ENCODE measurements around the gene PPP1R13B. TPM values are rescaled to one million over a fixed set of nuclear protein-coding genes. Genes with fewer than 3 reads are reported as not detected.
A peak's percentile ranks its signal among the peaks of the same experiment; 100 is the strongest.

Gene PPP1R13B
- total RNA-seq, 4 donors from 2014 or later = 12.7 to 25.0 (median 20.6) TPM

DNA sequence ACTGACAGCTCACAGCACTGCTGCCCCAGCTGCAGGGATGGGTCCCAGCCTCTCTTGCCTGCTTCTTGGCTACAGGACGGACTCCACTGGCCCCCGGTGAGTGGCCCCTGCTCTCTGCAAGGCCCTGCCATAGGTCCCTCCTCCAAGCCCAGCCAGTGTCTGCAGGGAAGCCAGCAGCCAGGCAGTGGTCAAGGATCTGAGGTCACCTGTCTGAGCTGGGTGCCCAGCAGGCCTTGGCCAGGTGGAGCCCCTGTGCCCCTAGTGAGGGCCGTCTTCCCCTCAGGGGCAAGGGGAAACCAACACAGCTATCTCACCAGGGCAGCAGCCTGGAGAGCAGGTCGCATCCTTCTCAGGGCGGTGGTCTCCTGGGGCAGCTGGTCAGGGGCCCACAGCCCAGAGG lies 145.3 kb downstream of the PPP1R13B start:
- peaks cover 23 to 99% (median 37%) of the 10 kb centered on the region in 3 donors for H3K36me3 ChIP-seq
- no peaks in the 10 kb centered on the region for H3K27me3 ChIP-seq
- no peak overlapping the region for H3K27ac ChIP-seq
- H3K4me1 ChIP-seq = peaks cover 23 to 94% (median 39%) of the 10 kb centered on the region in 3 donors
- TF ChIP-seq, protein P1, sequence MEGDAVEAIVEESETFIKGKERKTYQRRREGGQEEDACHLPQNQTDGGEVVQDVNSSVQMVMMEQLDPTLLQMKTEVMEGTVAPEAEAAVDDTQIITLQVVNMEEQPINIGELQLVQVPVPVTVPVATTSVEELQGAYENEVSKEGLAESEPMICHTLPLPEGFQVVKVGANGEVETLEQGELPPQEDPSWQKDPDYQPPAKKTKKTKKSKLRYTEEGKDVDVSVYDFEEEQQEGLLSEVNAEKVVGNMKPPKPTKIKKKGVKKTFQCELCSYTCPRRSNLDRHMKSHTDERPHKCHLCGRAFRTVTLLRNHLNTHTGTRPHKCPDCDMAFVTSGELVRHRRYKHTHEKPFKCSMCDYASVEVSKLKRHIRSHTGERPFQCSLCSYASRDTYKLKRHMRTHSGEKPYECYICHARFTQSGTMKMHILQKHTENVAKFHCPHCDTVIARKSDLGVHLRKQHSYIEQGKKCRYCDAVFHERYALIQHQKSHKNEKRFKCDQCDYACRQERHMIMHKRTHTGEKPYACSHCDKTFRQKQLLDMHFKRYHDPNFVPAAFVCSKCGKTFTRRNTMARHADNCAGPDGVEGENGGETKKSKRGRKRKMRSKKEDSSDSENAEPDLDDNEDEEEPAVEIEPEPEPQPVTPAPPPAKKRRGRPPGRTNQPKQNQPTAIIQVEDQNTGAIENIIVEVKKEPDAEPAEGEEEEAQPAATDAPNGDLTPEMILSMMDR (IDR thresholded peaks at IDR 0.05) = no peak
- no peak for TF ChIP-seq POLR2A (IDR thresholded peaks at IDR 0.05)
- no peaks in the 10 kb centered on the region for H3K9me3 ChIP-seq
- WGBS, 2 donors = 73 to 100% methylated on average over 1 to 3 of the region's 5 CpGs
- intact Hi-C loops (cut with DNase I) = no loop called here
- H3K4me3 ChIP-seq = no peak overlapping the region
- no peak for DNase-seq

DNA sequence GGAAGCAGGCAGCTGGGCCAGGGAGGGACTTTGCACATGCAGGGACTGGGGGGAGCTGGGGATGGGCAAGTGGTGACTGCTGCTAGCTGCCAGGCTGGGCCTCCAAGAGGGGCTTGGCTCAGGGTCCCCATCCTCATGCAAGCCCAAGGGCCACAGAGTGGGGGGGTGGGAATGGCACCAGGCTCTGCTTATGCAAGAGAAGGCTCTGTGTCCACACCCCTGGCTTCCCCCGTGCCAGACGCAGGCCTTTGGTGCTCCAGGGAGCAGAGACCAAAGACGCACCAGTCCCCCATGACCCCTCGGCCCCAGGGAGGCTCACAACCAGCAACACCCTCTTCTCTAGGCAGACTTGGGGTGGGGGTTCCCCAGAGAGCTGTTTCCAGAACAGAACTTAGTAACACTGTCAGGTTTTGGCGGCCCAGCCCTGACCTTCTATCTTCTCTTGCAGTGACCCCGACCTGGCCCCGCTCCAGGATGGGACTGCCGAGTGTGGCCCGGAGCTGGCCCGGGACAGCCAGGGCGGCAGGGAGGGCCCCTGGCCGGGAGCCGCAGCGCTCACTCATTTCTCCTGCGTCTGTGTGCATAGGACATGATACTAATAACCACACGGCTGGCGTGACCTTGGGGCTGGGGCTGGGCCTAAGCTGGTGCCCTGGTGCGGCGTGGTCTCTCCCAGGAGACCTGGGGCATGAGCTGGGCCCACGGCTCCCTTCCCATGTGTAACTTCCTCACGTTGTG lies 146.5 kb downstream of the PPP1R13B start:
- DNase-seq = no peak
- peak overlapping the region in 1 of 4 donors; percentile 84 for H3K27ac ChIP-seq
- peaks cover 34 to 94% (median 35%) of the 10 kb centered on the region in 3 donors for H3K4me1 ChIP-seq
- peaks cover 23 to 87% (median 29%) of the 10 kb centered on the region in 3 donors for H3K36me3 ChIP-seq
- TF ChIP-seq, protein P1 (IDR thresholded peaks at IDR 0.05) = no peak
- TF ChIP-seq POLR2A (IDR thresholded peaks at IDR 0.05) = no peak
- H3K9me3 ChIP-seq = no peaks in the 10 kb centered on the region
- intact Hi-C loops (cut with DNase I) = no loop called here
- no peaks in the 10 kb centered on the region for H3K27me3 ChIP-seq
- no peak overlapping the region for H3K4me3 ChIP-seq
- WGBS, 2 donors = 74 to 88% methylated on average over 6 of the region's 21 CpGs

DNA sequence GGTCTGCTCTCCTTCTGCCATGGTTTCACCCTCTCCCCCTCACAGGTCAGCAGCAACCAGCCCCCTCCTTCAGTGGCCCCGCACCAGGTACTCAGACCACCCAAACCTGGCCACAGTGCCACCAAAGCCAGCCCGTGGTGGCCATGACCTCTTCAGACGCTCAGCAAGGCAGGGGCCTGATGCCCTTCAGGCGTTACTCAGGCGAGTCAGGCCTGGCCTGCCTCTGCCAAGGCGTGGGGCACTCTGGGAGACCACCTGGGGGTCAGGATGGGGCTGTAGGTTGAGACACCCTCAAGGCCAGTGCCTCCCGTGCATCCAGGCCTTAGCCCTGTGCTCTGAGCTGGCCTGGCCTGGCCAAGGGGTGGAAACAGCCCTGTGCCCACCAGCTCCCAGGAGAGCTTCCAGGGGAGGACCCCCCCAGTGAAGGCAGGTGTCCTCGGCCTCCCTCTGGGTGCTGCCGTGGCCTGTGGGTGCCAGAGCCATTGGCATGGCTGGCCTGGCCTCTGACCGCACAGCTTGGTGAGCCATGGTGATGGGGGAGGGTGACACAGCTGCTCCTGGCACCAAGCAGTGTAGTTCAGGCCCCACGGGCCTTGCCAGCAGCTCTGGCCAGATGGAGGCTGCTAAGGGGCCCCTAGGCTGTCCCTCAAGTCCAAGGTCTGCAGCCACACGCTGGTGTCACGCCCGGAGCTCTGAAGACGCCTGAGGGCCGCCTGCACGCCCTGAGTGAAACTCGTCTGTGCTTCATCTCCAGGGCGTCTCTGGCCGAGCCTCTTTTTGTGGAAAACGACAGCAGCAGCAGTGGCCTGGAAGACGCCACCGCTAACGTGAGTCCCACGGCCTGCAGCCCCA lies 147.2 kb downstream of the PPP1R13B start:
- H3K9me3 ChIP-seq = no peaks in the 10 kb centered on the region
- intact Hi-C loops (cut with DNase I) = loop anchor here (10.0 kb wide), 1 partner anchor 125 kb away; no protein-coding TSS in a partner anchor

DNA sequence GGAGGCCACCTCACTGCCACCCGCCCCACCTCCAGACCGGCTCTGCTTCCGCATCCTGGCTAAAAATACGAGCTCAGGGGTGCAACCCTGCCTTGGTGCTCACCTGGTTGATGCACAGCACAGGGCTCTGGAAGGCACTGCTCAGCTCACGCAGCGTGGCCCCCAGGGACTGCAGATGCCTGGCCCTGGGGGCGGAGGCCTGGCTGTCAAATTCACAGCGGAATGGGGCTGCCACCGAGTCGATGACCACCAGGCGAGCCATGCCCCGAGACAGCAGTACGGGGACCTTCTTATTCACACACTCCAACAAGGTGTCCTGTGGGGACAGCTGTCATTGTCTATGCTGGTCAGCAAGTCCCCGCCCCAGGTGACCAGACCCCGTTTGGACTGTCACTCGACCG lies 148.1 kb downstream of the PPP1R13B start:
- TF ChIP-seq, protein P1 (IDR thresholded peaks at IDR 0.05) = no peak
- TF ChIP-seq POLR2A (IDR thresholded peaks at IDR 0.05) = no peak
- WGBS, 2 donors = 84 to 88% methylated on average over 4 to 8 of the region's 17 CpGs
- intact Hi-C loops (cut with DNase I) = loop anchor here (10.0 kb wide), 1 partner anchor 124 kb away; no protein-coding TSS in a partner anchor
- Histone ChIP-seq H3K4me3 (no peak overlapping the region), H3K4me1 (peaks cover 34 to 94% (median 39%) of the 10 kb centered on the region in 3 donors), H3K9me3 (no peaks in the 10 kb centered on the region), H3K27me3 (no peaks in the 10 kb centered on the region), H3K36me3 (peaks cover 30 to 87% (median 37%) of the 10 kb centered on the region in 3 donors), H3K27ac (peak overlapping the region in 3 of 4 donors; percentile 71 to 84 (median 78))
- DNase-seq = no peak

More for the DNA sequence above, 147.2 kb downstream of the PPP1R13B start:
- WGBS, 2 donors = 67 to 100% methylated on average over 3 to 4 of the region's 25 CpGs
- DNase-seq = no peak
- no peaks in the 10 kb centered on the region for H3K27me3 ChIP-seq
- H3K36me3 ChIP-seq = peaks cover 23 to 87% (median 29%) of the 10 kb centered on the region in 3 donors
- H3K4me3 ChIP-seq = no peak overlapping the region
- H3K4me1 ChIP-seq = peaks cover 34 to 94% (median 39%) of the 10 kb centered on the region in 3 donors
- TF ChIP-seq POLR2A (IDR thresholded peaks at IDR 0.05) = no peak
- TF ChIP-seq, protein P1 (IDR thresholded peaks at IDR 0.05) = no peak
- H3K27ac ChIP-seq = peak overlapping the region in 3 of 4 donors; percentile 16 to 84 (median 19)

Measured in esophagus squamous epithelium (tissue), 5 donors.